Stimulated activated CD8-positive, alpha-beta memory T cell treated with anti-CD3 and anti-CD28 coated beads, Interleukin-15, amount 100 ng/mL, for 48 hours (primary cell): ENCODE measurements around the gene ATP10A.

Experiments used
- DNase-seq, 2 donors: peaks; one replicate each; pipeline ENCODE4 v3.0.0-alpha.2; 2020; ENCODE audit warnings: low read depth in 2 of 2

Gene ATP10A

GRCh38 chr15:25738171-25738965 lies 124.8 kb downstream of the ATP10A start:
- no peak for DNase-seq

GRCh38 chr15:25737218-25737643 lies 125.9 kb downstream of the ATP10A start:
- no peak for DNase-seq

GRCh38 chr15:25736461-25736860 lies 126.7 kb downstream of the ATP10A start:
- no peak for DNase-seq

GRCh38 chr15:25735550-25736384 lies 127.4 kb downstream of the ATP10A start:
- no peak for DNase-seq

GRCh38 chr15:25734680-25735355 lies 128.3 kb downstream of the ATP10A start:
- no peak for DNase-seq

GRCh38 chr15:25733856-25734679 lies 129.1 kb downstream of the ATP10A start:
- DNase-seq, result no peak

- DNase-seq, result no peak
Measured at GRCh38 chr15:25733036-25733855, 129.9 kb downstream of the ATP10A start.

- DNase-seq, result no peak
Measured at GRCh38 chr15:25732191-25732590, 130.9 kb downstream of the ATP10A start.

- DNase-seq, result no peak
Measured at GRCh38 chr15:25731411-25731810, 131.7 kb downstream of the ATP10A start.

- DNase-seq, result no peak
Measured at GRCh38 chr15:25730918-25731317, 132.2 kb downstream of the ATP10A start.

- no peak for DNase-seq
Measured at GRCh38 chr15:25728816-25729215, 134.3 kb downstream of the ATP10A start.

- DNase-seq, result no peak
Measured at GRCh38 chr15:25727867-25728600, 135.1 kb downstream of the ATP10A start.

- no peak for DNase-seq
Measured at GRCh38 chr15:25727116-25727515, 136.0 kb downstream of the ATP10A start.

GRCh38 chr15:25725758-25726157 lies 137.4 kb downstream of the ATP10A start:
- no peak for DNase-seq

- no peak for DNase-seq
Measured at GRCh38 chr15:25724899-25725298, 138.2 kb downstream of the ATP10A start.

GRCh38 chr15:25721605-25721955 lies 141.5 kb downstream of the ATP10A start:
- no peak for DNase-seq

- DNase-seq, result no peak
Measured at GRCh38 chr15:25719101-25719985, 143.8 kb downstream of the ATP10A start.

- DNase-seq, result no peak
Measured at GRCh38 chr15:25718597-25718996, 144.5 kb downstream of the ATP10A start.

GRCh38 chr15:25718169-25718536 lies 145.0 kb downstream of the ATP10A start:
- no peak for DNase-seq
